OCI-LY7 (cell line): ENCODE results near the gene GJB2. TPM values are rescaled to one million over a fixed set of nuclear protein-coding genes. Genes with fewer than 3 reads are reported as not detected.
"Not testable (repeated sequence)": the region's sequence is repeated elsewhere in the genome, so short reads cannot be mapped to it uniquely, and the experiment has no call there.

ENCODE experiments used
- BruUV-seq: library from RNA; stranded (reverse); fragments of 400-500 nt; replicated peaks from 2 replicates; lab custom pipeline; 2021; lab: Mats Ljungman, UMichigan
- CTCF ChIA-PET: fragments of 300-600 bp; sonication (Branson Sonifier 250); formaldehyde crosslinking; loops from one replicate; lab custom pipeline; 2022; ENCODE audit warnings: antibody characterized with exemption; ENCODE audit not compliant: unreplicated experiment; lab: Charles Lee
- POLR2A ChIA-PET: fragments of 300-600 bp; sonication (Branson Sonifier 250); formaldehyde crosslinking; loops from one replicate; lab custom pipeline; 2022; ENCODE audit warnings: antibody characterized with exemption; lab: Charles Lee
- DNase-seq: peaks from one replicate; pipeline ENCODE4 v3.0.0-alpha.2; 2015; ENCODE audit warnings: low spot score
- H2AFZ ChIP-seq: fragments of 200-600 bp; sonication (generic), shearing (Covaris generic); 2 replicates; pipeline ENCODE4 v1.6.1; 2014; ENCODE audit warnings: mild to moderate bottlenecking, antibody characterized with exemption, low read length, moderate library complexity
- H3K27ac ChIP-seq: fragments of 200-600 bp; sonication (generic); 2 replicates; pipeline ENCODE4 v1.5.1; 2014; ENCODE audit warnings: mixed run types, low read depth, mild to moderate bottlenecking, moderate library complexity, low read length, inconsistent platforms; ENCODE audit not compliant: poor library complexity, severe bottlenecking
- H3K36me3 ChIP-seq: fragments of 200-600 bp; sonication (generic); 2 replicates; pipeline ENCODE4 v1.6.1; 2014; ENCODE audit warnings: mild to moderate bottlenecking, antibody characterized with exemption, low read length, moderate library complexity, mixed read lengths; ENCODE audit not compliant: insufficient read depth
- H3K4me1 ChIP-seq: fragments of 200-600 bp; sonication (generic); 2 replicates; pipeline ENCODE4 v1.5.1; 2014; ENCODE audit warnings: mild to moderate bottlenecking, low read length; ENCODE audit not compliant: insufficient read depth, poor library complexity, severe bottlenecking
- H3K4me2 ChIP-seq: fragments of 200-600 bp; sonication (generic); 2 replicates; pipeline ENCODE4 v1.6.1; 2014; ENCODE audit warnings: mild to moderate bottlenecking, low read length
- H3K4me3 ChIP-seq: fragments of 200-600 bp; sonication (generic); 2 replicates; pipeline ENCODE4 v1.5.1; 2014; ENCODE audit warnings: mild to moderate bottlenecking, low read depth, low read length; ENCODE audit not compliant: poor library complexity, severe bottlenecking
- H3K79me2 ChIP-seq: fragments of 200-600 bp; sonication (generic); 2 replicates; pipeline ENCODE4 v1.6.1; 2016; ENCODE audit warnings: low read depth, mild to moderate bottlenecking, low read length, moderate library complexity, mixed read lengths; ENCODE audit not compliant: insufficient read depth
- H3K9me2 ChIP-seq: fragments of 200-600 bp; sonication (generic); 2 replicates; pipeline ENCODE4 v1.6.1; 2016; ENCODE audit warnings: mild to moderate bottlenecking, low read length, mixed read lengths; ENCODE audit not compliant: insufficient read depth
- H3K9me3 ChIP-seq: fragments of 200-600 bp; sonication (generic); 2 replicates; pipeline ENCODE4 v1.6.1; 2014; ENCODE audit warnings: mild to moderate bottlenecking, mixed run types, low read length, mixed read lengths
- H4K20me1 ChIP-seq: fragments of 200-600 bp; sonication (generic); 2 replicates; pipeline ENCODE4 v1.6.1; 2014; ENCODE audit warnings: mild to moderate bottlenecking, antibody characterized with exemption, low read length, moderate library complexity, mixed read lengths; ENCODE audit not compliant: insufficient read depth
- CTCF ChIP-seq: fragments of 200-600 bp; sonication (generic); conservative IDR thresholded peaks from 2 replicates; pipeline ENCODE4 v1.5.1; 2014; ENCODE audit warnings: mild to moderate bottlenecking, antibody characterized with exemption, low read length, moderate library complexity, mixed read lengths
- EZH2phosphoT487 ChIP-seq: fragments of 200-600 bp; sonication (generic); IDR thresholded peaks from 2 replicates; pipeline ENCODE4 v1.6.1; 2018; ENCODE audit warnings: low read depth, borderline replicate concordance, mild to moderate bottlenecking, mixed run types, antibody characterized with exemption, low read length, moderate library complexity, mixed read lengths
- intact Hi-C: fragments of 100-400 bp; cut with micrococcal nuclease; formaldehyde crosslinking; loops from one replicate; pipeline ENCODE4 v1.10.0; 2022; ENCODE audit not compliant: unreplicated experiment
- total RNA-seq, 2 experiments: library from RNA; depleted of rRNA in 1 of 2; stranded (reverse); fragments of >200 nt in 1 of 2; shearing (Covaris generic) in 1 of 2; gene quantifications; 2 replicates each; pipeline ENCODE4 v1.2.3, GENCODE V29; 2014 to 2022

The GJB2 gene
- total RNA-seq, 2 experiments from 2014 or later, result not detected

- no TSS peak for BruUV-seq
- Histone ChIP-seq H2AFZ (no peak overlapping the region), H3K4me3 (no peak overlapping the region), H3K9me3 (no peaks in the 10 kb centered on the region), H4K20me1 (no peaks in the 10 kb centered on the region), H3K79me2 (no peaks in the 10 kb centered on the region), H3K36me3 (no peaks in the 10 kb centered on the region), H3K27ac (no peak overlapping the region), H3K9me2 (no peaks in the 10 kb centered on the region), H3K4me1 (peaks cover 9% of the 10 kb centered on the region), H3K4me2 (no peak overlapping the region)
- intact Hi-C loops, result no loop called here
- no peak for TF ChIP-seq CTCF
- TF ChIP-seq EZH2phosphoT487, result no peak
- CTCF ChIA-PET, result no interaction called here
- no peak for DNase-seq
- POLR2A ChIA-PET, result interaction anchor here (0.6 to 1.3 kb wide), 2 partner anchors 11 to 397 kb away, joined by 3 to 4 read pairs; no protein-coding TSS in a partner anchor
Measured at GRCh38 chr13:20157151-20157796, 35.5 kb downstream of the GJB2 start.

- POLR2A ChIA-PET, result interaction anchor here (0.6 kb wide), 2 partner anchors 396 to 502 kb away, joined by 3 read pairs; no protein-coding TSS in a partner anchor
- no peak for DNase-seq
- CTCF ChIA-PET, result interaction anchor here (0.5 kb wide), 1 partner anchor 67 kb away, joined by 3 read pairs; no protein-coding TSS in a partner anchor
- no peak overlapping the region for H3K4me3 ChIP-seq
- H3K79me2 ChIP-seq, result no peaks in the 10 kb centered on the region
- no peaks in the 10 kb centered on the region for H3K9me3 ChIP-seq
- no peaks in the 10 kb centered on the region for H3K9me2 ChIP-seq
- no peak overlapping the region for H3K4me2 ChIP-seq
- intact Hi-C loops, result no loop called here
- peaks cover 9% of the 10 kb centered on the region for H3K4me1 ChIP-seq
- no TSS peak for BruUV-seq
- TF ChIP-seq CTCF (no peak), EZH2phosphoT487 (no peak)
- H2AFZ ChIP-seq, result no peak overlapping the region
- no peaks in the 10 kb centered on the region for H4K20me1 ChIP-seq
- no peaks in the 10 kb centered on the region for H3K36me3 ChIP-seq
- no peak overlapping the region for H3K27ac ChIP-seq
Measured at GRCh38 chr13:20156702-20157101, 36.0 kb downstream of the GJB2 start.

- H4K20me1 ChIP-seq, intact Hi-C loops, H3K79me2 ChIP-seq, H3K4me2 ChIP-seq, BruUV-seq, CTCF ChIA-PET, H3K9me3 ChIP-seq, H3K9me2 ChIP-seq, DNase-seq, H3K27ac ChIP-seq, POLR2A ChIA-PET, H3K36me3 ChIP-seq, H2AFZ ChIP-seq, H3K4me1 ChIP-seq, H3K4me3 ChIP-seq: not testable (repeated sequence)
Measured at GRCh38 chr13:20153290-20153689, 39.4 kb downstream of the GJB2 start.
